ENCODE results near the gene LDAH. TPM values are rescaled to one million over a fixed set of nuclear protein-coding genes. Genes with fewer than 3 reads are reported as not detected.
A peak's percentile ranks its signal among the peaks of the same experiment; 100 is the strongest.

LDAH gene
- total and polyA plus RNA-seq, 2 experiments from 2014 or later: 12.1 to 37.5 TPM

DNA sequence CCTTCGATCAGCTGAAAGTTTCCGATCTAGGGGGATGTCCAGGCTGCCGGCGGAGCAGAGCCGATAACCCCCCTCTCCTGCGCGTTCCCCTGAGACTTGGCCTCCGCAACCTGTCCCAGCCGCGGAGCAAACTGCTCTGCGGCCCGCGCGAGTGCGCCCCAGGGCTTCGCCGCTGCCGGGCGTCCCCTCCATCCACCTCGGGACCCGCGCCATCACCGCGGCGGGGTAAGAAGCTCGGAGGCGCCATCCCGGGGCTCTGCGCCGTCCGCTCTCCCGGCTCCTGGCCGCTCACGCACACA, 156.9 kb downstream of the LDAH start (continued):
- TF ChIP-seq ZNF462 (CRISPR knock-in tag; IDR thresholded peaks at IDR 0.05) (no peak), CREB1 (CRISPR knock-in tag; IDR thresholded peaks at IDR 0.05; ENCODE audit: low read depth) (no peak), JUNB (IDR thresholded peaks at IDR 0.05; ENCODE audit: unreplicated experiment) (no peak), EZH2phosphoT487 (IDR thresholded peaks at IDR 0.05; ENCODE audit: unreplicated experiment) (peak; percentile 54), EZH2 (IDR thresholded peaks at IDR 0.05; ENCODE audit: low read depth, unreplicated experiment) (peak; percentile 60), POLR2AphosphoS5 (IDR thresholded peaks at IDR 0.05; ENCODE audit: low read depth) (no peak), STAT1 (IDR thresholded peaks at IDR 0.05; ENCODE audit: unreplicated experiment) (no peak), NANOG (IDR thresholded peaks at IDR 0.05; ENCODE audit: borderline replicate concordance) (no peak)
- TF ChIP-seq, protein P1, sequence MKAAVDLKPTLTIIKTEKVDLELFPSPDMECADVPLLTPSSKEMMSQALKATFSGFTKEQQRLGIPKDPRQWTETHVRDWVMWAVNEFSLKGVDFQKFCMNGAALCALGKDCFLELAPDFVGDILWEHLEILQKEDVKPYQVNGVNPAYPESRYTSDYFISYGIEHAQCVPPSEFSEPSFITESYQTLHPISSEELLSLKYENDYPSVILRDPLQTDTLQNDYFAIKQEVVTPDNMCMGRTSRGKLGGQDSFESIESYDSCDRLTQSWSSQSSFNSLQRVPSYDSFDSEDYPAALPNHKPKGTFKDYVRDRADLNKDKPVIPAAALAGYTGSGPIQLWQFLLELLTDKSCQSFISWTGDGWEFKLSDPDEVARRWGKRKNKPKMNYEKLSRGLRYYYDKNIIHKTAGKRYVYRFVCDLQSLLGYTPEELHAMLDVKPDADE (IDR thresholded peaks at IDR 0.05): no peak
- TF ChIP-seq, protein P2, sequence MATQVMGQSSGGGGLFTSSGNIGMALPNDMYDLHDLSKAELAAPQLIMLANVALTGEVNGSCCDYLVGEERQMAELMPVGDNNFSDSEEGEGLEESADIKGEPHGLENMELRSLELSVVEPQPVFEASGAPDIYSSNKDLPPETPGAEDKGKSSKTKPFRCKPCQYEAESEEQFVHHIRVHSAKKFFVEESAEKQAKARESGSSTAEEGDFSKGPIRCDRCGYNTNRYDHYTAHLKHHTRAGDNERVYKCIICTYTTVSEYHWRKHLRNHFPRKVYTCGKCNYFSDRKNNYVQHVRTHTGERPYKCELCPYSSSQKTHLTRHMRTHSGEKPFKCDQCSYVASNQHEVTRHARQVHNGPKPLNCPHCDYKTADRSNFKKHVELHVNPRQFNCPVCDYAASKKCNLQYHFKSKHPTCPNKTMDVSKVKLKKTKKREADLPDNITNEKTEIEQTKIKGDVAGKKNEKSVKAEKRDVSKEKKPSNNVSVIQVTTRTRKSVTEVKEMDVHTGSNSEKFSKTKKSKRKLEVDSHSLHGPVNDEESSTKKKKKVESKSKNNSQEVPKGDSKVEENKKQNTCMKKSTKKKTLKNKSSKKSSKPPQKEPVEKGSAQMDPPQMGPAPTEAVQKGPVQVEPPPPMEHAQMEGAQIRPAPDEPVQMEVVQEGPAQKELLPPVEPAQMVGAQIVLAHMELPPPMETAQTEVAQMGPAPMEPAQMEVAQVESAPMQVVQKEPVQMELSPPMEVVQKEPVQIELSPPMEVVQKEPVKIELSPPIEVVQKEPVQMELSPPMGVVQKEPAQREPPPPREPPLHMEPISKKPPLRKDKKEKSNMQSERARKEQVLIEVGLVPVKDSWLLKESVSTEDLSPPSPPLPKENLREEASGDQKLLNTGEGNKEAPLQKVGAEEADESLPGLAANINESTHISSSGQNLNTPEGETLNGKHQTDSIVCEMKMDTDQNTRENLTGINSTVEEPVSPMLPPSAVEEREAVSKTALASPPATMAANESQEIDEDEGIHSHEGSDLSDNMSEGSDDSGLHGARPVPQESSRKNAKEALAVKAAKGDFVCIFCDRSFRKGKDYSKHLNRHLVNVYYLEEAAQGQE (IDR thresholded peaks at IDR 0.05; ENCODE audit: unreplicated experiment): no peak

Measured in GM23338 (cell line).